HCT116 (cell line): ENCODE measurements around the gene MAMLD1. TPM values are rescaled to one million over a fixed set of nuclear protein-coding genes. Genes with fewer than 3 reads are reported as not detected.
A peak's percentile ranks its signal among the peaks of the same experiment; 100 is the strongest.

Source experiments
- ATAC-seq: fragments of 200-7000 bp; cut with Tn5 transposase; 2 replicates; pipeline ENCODE4 v1.9.1; 2020; ENCODE audit warnings: mild to moderate bottlenecking, moderate library complexity
- BruUV-seq: library from RNA; stranded (reverse); fragments of 400-500 nt; replicated peaks from 2 replicates; lab custom pipeline; 2021; lab: Mats Ljungman, UMichigan
- CTCF ChIA-PET: fragments of 300-600 bp; sonication (Branson Sonifier 250); formaldehyde crosslinking; loops from one replicate; lab custom pipeline; 2021; ENCODE audit warnings: antibody characterized with exemption; lab: Charles Lee
- POLR2A ChIA-PET: fragments of 300-600, 350-600 bp; sonication (Branson Sonifier 250); formaldehyde crosslinking; loops from one replicate; lab custom pipeline; 2021; ENCODE audit warnings: antibody characterized with exemption; lab: Charles Lee
- RAD21 ChIA-PET, 2 experiments: fragments of 300-600 bp; sonication (Branson Sonifier 250); formaldehyde crosslinking; loops; one replicate each; lab custom pipeline; 2023; ENCODE audit warnings: low total read pairs in 2 of 2; ENCODE audit not compliant: uncharacterized antibody in 2 of 2, unreplicated experiment in 2 of 2, low non-redundant PET in 1 of 2; lab: Charles Lee
- DNase-seq: peaks from one replicate; pipeline ENCODE4 v3.0.0-alpha.2; 2010; ENCODE audit warnings: low read depth, low spot score
- H2AFZ ChIP-seq: fragments of 200-600 bp; shearing (Covaris generic), sonication (generic); 2 replicates; pipeline ENCODE4 v1.6.1; 2017; ENCODE audit warnings: low read depth, mixed run types, mixed read lengths, antibody characterized with exemption, low read length; ENCODE audit not compliant: poor library complexity, severe bottlenecking
- H3K27ac ChIP-seq: 2 replicates; pipeline ENCODE4 v1.5.1; 2012; ENCODE audit warnings: low read depth, low read length
- H3K27me3 ChIP-seq: fragments of 200-600 bp; sonication (generic); 2 replicates; pipeline ENCODE4 v1.6.1; 2016; ENCODE audit warnings: mixed run types, low read length, mixed read lengths; ENCODE audit not compliant: insufficient read depth
- H3K36me3 ChIP-seq, 2 experiments: fragments of 200-500 bp in 1 of 2; fragments of 200-600 bp in 1 of 2; sonication (Bioruptor generic) in 1 of 2; sonication (generic) in 1 of 2; 2 replicates each; pipeline versions ENCODE4 v1.5.1 to v1.6.1; 2014 to 2016; ENCODE audit warnings: low read length in 2 of 2, inconsistent platforms in 1 of 2, mixed read lengths in 1 of 2, mixed run types in 1 of 2; ENCODE audit not compliant: insufficient read depth in 2 of 2, control insufficient read depth in 1 of 2
- H3K4me1 ChIP-seq, 2 experiments: fragments of 200-600 bp in 1 of 2; sonication (generic) in 1 of 2; 2 replicates each; pipeline versions ENCODE4 v1.5.1 to v1.6.1; 2012 to 2017; ENCODE audit warnings: low read length in 2 of 2, inconsistent platforms in 1 of 2, mild to moderate bottlenecking in 1 of 2, mixed read lengths in 1 of 2, mixed run types in 1 of 2, moderate library complexity in 1 of 2; ENCODE audit not compliant: insufficient read depth in 2 of 2, control insufficient read depth in 1 of 2
- H3K4me2 ChIP-seq: fragments of 200-600 bp; sonication (generic); 2 replicates; pipeline ENCODE4 v1.6.1; 2017; ENCODE audit warnings: mixed run types, low read length, mixed read lengths
- H3K4me3 ChIP-seq, 2 experiments: fragments of 200-600 bp in 1 of 2; sonication (generic) in 1 of 2; replicated peaks in 1 of 2; 2 replicates each; pipeline ENCODE4 v1.5.1; 2011 to 2016; ENCODE audit warnings: low read length in 2 of 2, control low read depth in 1 of 2, low read depth in 1 of 2, mild to moderate bottlenecking in 1 of 2, mixed read lengths in 1 of 2, mixed run types in 1 of 2
- H3K79me2 ChIP-seq: fragments of 200-600 bp; sonication (generic); 2 replicates; pipeline ENCODE4 v1.6.1; 2017; ENCODE audit warnings: mild to moderate bottlenecking, mixed run types, low read length, moderate library complexity, mixed read lengths; ENCODE audit not compliant: insufficient read depth
- H3K9ac ChIP-seq: fragments of 200-600 bp; sonication (generic); 2 replicates; pipeline ENCODE4 v1.6.1; 2016; ENCODE audit warnings: low read length, mixed read lengths
- H3K9me2 ChIP-seq: fragments of 200-600 bp; sonication (generic), shearing (Covaris generic); 2 replicates; pipeline ENCODE4 v1.6.1; 2017; ENCODE audit warnings: mixed run types, mild to moderate bottlenecking, moderate library complexity; ENCODE audit not compliant: insufficient read depth
- H3K9me3 ChIP-seq, 2 experiments: fragments of 200-500 bp in 1 of 2; fragments of 200-600 bp in 1 of 2; sonication (Bioruptor generic) in 1 of 2; sonication (generic) in 1 of 2; 2 replicates each; pipeline ENCODE4 v1.6.1; 2014 to 2017; ENCODE audit warnings: low read length in 2 of 2, mixed read lengths in 2 of 2, inconsistent platforms in 1 of 2, low read depth in 1 of 2, mild to moderate bottlenecking in 1 of 2, mixed run types in 1 of 2, moderate library complexity in 1 of 2; ENCODE audit not compliant: control insufficient read depth in 1 of 2, insufficient read depth in 1 of 2
- H4K20me1 ChIP-seq: fragments of 200-600 bp; sonication (generic), shearing (Covaris generic); 2 replicates; pipeline ENCODE4 v1.6.1; 2017; ENCODE audit warnings: mixed run types, mild to moderate bottlenecking, moderate library complexity; ENCODE audit not compliant: insufficient read depth
- ATF3 ChIP-seq: IDR thresholded peaks from 2 replicates; pipeline ENCODE4 v1.6.1; 2012
- CTCF ChIP-seq, 3 experiments: fragments of 200-600 bp in 1 of 3; sonication (generic) in 1 of 3; IDR thresholded peaks in 2 of 3; conservative IDR thresholded peaks in 1 of 3; 2 replicates each; pipeline ENCODE4 v1.5.1; 2012 to 2017; ENCODE audit warnings: low read depth in 2 of 3, low read length in 2 of 3, antibody characterized with exemption in 1 of 3, borderline replicate concordance in 1 of 3, control low read depth in 1 of 3, mild to moderate bottlenecking in 1 of 3, mixed read lengths in 1 of 3, mixed run types in 1 of 3, moderate library complexity in 1 of 3; ENCODE audit not compliant: insufficient read depth in 1 of 3
- EZH2phosphoT487 ChIP-seq: fragments of 200-600 bp; IDR thresholded peaks from 2 replicates; pipeline ENCODE4 v1.6.1; 2018; ENCODE audit warnings: antibody characterized with exemption, borderline replicate concordance
- FOSL1 ChIP-seq: IDR thresholded peaks from 2 replicates; pipeline ENCODE4 v1.6.1; 2012; ENCODE audit warnings: low read depth
- JUND ChIP-seq: IDR thresholded peaks from 2 replicates; pipeline ENCODE4 v1.6.1; 2012
- REST ChIP-seq: IDR thresholded peaks from 2 replicates; pipeline ENCODE4 v1.6.1; 2012; ENCODE audit warnings: low read depth
- SIN3A ChIP-seq: IDR thresholded peaks from 2 replicates; pipeline ENCODE4 v1.6.1; 2012; ENCODE audit warnings: low read depth
- TCF7L2 ChIP-seq: IDR thresholded peaks from 2 replicates; pipeline ENCODE4 v1.7.0; 2011; ENCODE audit warnings: borderline replicate concordance, inconsistent platforms; ENCODE audit not compliant: insufficient read depth, insufficient read length; ENCODE audit errors: extremely low read depth
- YY1 ChIP-seq: IDR thresholded peaks from 2 replicates; pipeline ENCODE4 v1.6.1; 2011; ENCODE audit warnings: low read length, low read depth, moderate library complexity, mild to moderate bottlenecking; ENCODE audit not compliant: insufficient replicate concordance; ENCODE audit errors: extremely low read depth
- ZBTB33 ChIP-seq: IDR thresholded peaks from 2 replicates; pipeline ENCODE4 v1.6.1; 2011; ENCODE audit warnings: mild to moderate bottlenecking, low read length, moderate library complexity; ENCODE audit not compliant: insufficient replicate concordance; ENCODE audit errors: extremely low read depth
- ZFX ChIP-seq: fragments of 450-650 bp; IDR thresholded peaks from 2 replicates; pipeline ENCODE4 v1.6.1; 2017
- ZNF274 ChIP-seq: fragments of 200-500 bp; sonication (Bioruptor generic); IDR thresholded peaks from 2 replicates; pipeline ENCODE4 v1.6.1; 2014; ENCODE audit warnings: mild to moderate bottlenecking, low read depth, low read length, inconsistent platforms
- intact Hi-C: fragments of 100-400 bp; cut with micrococcal nuclease; formaldehyde crosslinking; loops from 2 replicates; pipeline ENCODE4 v1.10.0; 2022
- total RNA-seq: library from RNA; stranded (reverse); gene quantifications from one replicate; pipeline ENCODE4 v1.2.1, GENCODE V29; 2021; ENCODE audit not compliant: unreplicated experiment

The MAMLD1 gene
- total RNA-seq, 1 experiment from 2014 or later, result 3.6 TPM

DNA sequence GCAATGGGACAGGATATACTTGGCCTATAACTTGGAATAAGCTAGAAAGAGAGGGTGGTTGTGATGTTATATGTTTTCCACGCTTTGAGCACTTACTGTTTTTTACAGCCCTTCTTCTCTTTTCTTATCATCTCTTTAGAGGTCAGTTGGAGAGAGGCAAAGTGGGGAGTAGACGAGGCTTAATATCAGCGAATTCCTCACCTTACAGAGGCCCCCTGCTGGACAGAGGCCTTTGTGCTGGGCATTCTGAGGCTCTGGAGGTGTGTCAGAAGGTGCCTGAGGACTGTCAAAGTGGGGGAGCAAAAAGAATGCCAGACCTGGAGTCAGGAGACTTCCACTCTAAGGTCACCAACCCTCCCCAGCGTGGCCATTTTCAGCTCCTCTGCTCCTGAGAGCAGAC lies 42.5 kb downstream of the MAMLD1 start:
- H3K27me3 ChIP-seq, result no peaks in the 10 kb centered on the region
- H3K9ac ChIP-seq, result no peak overlapping the region
- ChIA-PET CTCF (interaction anchor here (0.6 kb wide), 1 partner anchor 596 kb away, joined by 3 read pairs; no protein-coding TSS in a partner anchor), POLR2A (no interaction called here), RAD21 (no interaction called here)
- no TSS peak for BruUV-seq
- TF ChIP-seq CTCF (IDR thresholded peaks at IDR 0.05 in 2 of 3, conservative IDR thresholded peaks at IDR 0.05 in 1 of 3; ENCODE audit: borderline replicate concordance in 1 of 3, insufficient read depth in 1 of 3, low read depth in 2 of 3, low read length in 2 of 3), result peak in 2 of 3 experiments; percentile 40 to 46; a peak in 4 of 6 replicates
- TF ChIP-seq SIN3A, result no peak
- H3K4me2 ChIP-seq, result no peak overlapping the region
- H3K27ac ChIP-seq, result no peak overlapping the region
- H3K4me1 ChIP-seq, result no peaks in the 10 kb centered on the region
- no peaks in the 10 kb centered on the region for H4K20me1 ChIP-seq
- DNase-seq (no peak), ATAC-seq (peak; percentile 65; the same call in 1 of the 2 replicates)
- H2AFZ ChIP-seq, result no peak overlapping the region
- H3K79me2 ChIP-seq, result no peaks in the 10 kb centered on the region
- intact Hi-C loops, result no loop called here
- H3K36me3 ChIP-seq, result no peaks in the 10 kb centered on the region
- no peaks in the 10 kb centered on the region for H3K9me3 ChIP-seq
- no peak overlapping the region for H3K4me3 ChIP-seq
- no peaks in the 10 kb centered on the region for H3K9me2 ChIP-seq

DNA sequence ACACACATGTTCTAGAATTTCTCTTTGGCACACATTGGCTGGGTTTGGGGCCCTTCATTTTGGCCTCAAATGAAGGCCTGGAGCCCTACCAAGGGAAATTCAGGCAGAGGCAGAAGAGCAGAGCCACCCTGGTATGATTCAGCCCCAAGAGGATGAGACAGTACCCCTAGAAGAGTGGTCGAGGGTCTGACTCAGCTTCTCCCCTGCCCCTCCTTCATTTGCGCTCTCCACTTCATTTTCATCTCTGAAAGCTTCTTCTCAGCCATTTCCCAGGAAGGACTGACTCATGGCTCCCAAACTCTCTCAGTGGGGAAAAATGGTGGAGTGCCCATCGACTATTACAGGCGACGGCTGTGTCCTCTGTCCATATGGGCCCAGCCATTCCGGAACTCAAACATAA lies 43.5 kb downstream of the MAMLD1 start:
- H3K36me3 ChIP-seq, result no peaks in the 10 kb centered on the region
- H2AFZ ChIP-seq, result no peak overlapping the region
- ChIA-PET CTCF (no interaction called here), POLR2A (no interaction called here), RAD21 (no interaction called here)
- H3K27ac ChIP-seq, result no peak overlapping the region
- intact Hi-C loops, result no loop called here
- no peaks in the 10 kb centered on the region for H3K79me2 ChIP-seq
- no peak overlapping the region for H3K4me3 ChIP-seq
- ATAC-seq (no peak), DNase-seq (no peak)
- no peak overlapping the region for H3K4me2 ChIP-seq
- H3K9me3 ChIP-seq, result no peaks in the 10 kb centered on the region
- H3K9ac ChIP-seq, result no peak overlapping the region
- H3K4me1 ChIP-seq, result no peaks in the 10 kb centered on the region
- BruUV-seq, result no TSS peak
- H3K9me2 ChIP-seq, result no peaks in the 10 kb centered on the region
- no peaks in the 10 kb centered on the region for H3K27me3 ChIP-seq
- no peaks in the 10 kb centered on the region for H4K20me1 ChIP-seq
- no peak for TF ChIP-seq ZNF274
- no peak for TF ChIP-seq ATF3
- no peak for TF ChIP-seq ZBTB33
- TF ChIP-seq YY1, result no peak
- no peak for TF ChIP-seq EZH2phosphoT487
- no peak for TF ChIP-seq TCF7L2
- TF ChIP-seq FOSL1, result no peak
- no peak for TF ChIP-seq REST
- no peak for TF ChIP-seq JUND
- TF ChIP-seq ZFX, result no peak
